NCI-H82 treated with DMSO at 0.1 percent for 48 hours (cell line): ENCODE measurements around the gene FSTL4.
A peak's percentile ranks its signal among the peaks of the same experiment; 100 is the strongest.

Experiments
- DNase-seq: peaks from one replicate; lab custom pipeline; 2025; ENCODE audit not compliant: unreplicated experiment; lab: John Stamatoyannopoulos, UW

FSTL4 gene

DNA sequence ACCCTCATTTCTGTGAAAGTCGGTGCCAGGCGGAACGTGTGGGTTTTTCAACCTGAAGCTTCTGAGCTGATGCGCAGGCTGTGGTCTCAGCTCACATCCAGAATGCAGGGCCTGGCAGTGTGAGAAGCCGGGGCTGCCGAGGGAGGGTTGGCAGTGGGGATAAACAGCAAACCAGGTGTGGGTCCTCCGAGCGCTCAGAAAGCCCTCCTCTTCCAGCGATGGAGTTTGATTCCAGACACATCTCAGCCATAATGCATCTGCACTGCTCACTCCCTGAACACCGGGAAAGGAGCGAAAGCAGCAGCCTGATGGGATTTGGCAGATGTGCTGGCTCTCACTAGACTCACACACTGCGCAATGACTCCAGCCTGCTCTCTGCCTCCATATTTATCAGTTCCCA is 280.4 kb downstream of the FSTL4 start:
- no peak for DNase-seq

DNA sequence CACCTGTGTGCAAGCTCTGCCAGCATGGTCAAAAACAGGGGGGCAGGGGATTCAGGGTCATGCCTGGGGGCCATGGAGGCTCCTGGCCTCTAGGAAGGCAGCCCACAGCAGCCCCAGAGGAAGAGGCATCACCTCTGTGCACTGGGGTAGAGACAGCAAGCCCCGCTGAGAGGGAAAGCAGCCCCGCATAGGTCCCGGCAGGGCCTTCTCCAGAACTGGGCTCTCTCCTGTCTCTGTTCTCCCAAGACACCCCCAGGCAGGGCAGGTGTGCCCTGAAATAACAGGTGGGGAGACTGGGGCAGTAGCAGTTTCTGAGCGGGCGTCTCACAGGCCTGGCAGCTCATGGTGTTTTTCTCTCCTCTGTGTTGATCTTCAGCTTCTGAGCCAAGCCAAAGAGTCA is 281.4 kb downstream of the FSTL4 start:
- DNase-seq, result no peak

- no peak for DNase-seq
Observed at GRCh38 chr5:133328800-133329199, 283.5 kb downstream of the FSTL4 start.

DNA sequence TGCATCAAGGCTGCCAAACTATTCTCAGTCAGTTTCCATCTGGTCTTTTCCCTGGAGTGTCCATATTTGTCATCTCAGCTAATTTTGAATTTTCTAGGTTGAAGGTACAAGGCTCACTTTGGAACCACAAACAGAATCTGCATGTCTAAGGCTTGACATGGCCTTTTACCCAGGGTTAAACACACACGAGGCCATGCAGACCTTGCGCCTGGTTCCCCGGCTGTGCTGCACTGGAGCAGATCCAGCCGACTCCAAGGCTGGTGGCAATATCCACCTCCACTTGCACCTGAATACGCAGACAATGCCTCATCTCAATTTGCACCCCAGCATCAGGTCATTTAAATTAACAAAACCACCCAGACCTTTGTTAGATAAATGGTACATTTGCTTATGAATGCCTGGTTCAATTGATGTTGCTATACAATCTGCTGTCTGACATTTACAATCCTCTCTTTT is 284.4 kb downstream of the FSTL4 start:
- no peak for DNase-seq

DNA sequence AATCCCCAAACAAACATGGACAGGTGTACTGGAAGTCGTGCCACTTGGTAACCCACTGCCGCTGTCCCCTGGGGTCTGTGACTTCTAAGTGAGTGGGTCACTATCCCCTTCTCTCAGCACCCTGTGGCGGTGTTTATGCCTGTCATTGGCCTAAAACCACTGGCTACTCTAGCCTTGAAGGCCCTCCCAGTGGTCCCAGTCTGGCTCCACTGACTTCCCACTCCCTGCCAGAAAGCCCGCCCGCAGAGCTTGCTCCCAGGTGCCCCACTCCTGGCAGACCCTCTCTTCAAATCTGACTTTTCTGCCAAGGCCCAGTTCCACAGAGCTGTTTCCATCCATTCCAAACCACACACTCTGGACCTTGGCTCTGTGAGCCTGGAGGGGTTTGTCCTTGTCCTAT is 286.0 kb downstream of the FSTL4 start:
- DNase-seq, result no peak

DNA sequence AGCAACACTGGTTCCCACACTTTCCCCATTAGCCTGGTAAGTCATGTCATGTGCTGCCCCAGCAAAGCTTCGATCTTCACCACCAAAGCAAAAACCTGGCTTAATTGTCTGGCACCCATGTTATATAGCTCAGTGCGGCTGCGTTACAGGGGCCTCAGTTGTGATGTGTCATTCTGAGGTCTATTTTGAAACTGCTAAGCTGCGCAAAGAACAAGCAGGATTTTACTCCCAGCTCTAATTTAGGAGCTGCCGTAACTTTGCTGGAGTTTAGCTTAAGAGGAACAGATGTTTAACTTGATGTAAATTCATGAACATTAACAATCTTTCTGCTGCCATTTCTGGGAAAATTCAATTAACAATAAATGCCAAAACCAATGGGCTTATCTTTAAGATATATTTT is 286.5 kb downstream of the FSTL4 start:
- DNase-seq, result no peak

DNA sequence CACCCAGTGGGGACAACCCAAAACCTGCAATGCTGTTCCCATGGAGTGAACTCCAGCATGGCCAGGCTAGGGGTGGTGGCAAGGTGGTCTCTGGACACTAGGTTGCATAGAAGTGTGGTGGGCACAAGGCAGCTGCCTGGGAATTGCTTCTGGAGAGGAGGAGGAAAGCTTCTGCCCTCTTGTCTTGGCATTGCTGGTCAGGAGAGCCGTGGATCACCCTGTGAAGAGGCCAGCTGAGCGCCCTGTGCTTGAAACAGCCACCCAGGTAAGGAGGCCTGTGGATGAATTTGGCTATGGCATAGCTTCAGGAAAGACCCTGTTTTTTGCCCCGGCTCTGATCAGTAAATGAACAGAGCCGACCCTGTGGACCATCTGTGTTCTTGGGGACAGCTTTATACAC is 287.4 kb downstream of the FSTL4 start:
- DNase-seq, result no peak

- DNase-seq, result no peak
Observed at GRCh38 chr5:133323494-133324457, 288.6 kb downstream of the FSTL4 start.

DNA sequence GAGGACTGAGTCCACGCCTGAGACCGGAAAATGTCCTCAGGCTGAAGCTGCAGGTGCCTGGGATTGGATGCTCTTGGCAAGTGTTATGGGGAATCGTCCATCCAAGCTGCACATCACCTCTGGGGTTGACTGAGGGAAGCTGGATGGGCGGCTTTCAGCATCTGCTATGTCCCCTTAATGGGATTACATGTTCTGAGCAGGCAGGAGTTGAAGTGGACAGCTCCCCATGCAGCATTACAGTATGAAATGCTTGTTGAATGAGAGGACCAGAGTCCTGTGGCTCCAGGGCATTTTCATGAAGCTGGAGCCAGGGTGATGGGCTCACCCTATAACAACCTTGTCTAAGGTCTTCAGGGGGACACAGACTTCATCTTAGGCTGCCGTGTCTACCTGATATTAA is 289.6 kb downstream of the FSTL4 start:
- peak; percentile 52 for DNase-seq

GRCh38 chr5:133321833-133322420 is 290.4 kb downstream of the FSTL4 start:
- DNase-seq, result no peak

DNA sequence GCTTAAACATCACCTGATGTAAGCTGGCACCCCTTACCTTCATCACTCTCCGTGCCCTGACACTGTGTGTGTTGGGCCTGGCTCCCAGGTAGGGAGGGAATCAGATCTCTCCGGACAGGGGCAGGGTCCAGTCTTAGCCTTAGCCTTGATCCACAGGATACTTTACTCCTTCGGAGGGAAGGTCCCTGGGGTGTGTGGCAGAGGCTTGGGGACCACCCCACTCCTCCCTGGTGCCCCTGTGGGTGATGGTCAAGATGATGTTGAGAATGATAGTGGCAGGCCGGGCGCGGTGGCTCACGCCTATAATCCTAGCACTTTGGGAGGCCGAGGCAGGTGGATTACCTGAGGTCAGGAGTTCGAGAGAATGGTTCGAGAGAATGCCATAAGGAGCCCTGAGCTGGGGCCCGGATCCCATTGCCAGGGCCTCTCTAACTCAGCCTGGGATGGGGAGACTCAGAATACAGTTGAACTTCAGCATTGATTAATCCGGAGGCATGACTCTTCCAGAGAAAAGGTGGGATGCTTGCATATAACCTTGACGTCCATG is 291.0 kb downstream of the FSTL4 start:
- no peak for DNase-seq

- no peak for DNase-seq
Observed at GRCh38 chr5:133319905-133320520, 292.3 kb downstream of the FSTL4 start.

DNA sequence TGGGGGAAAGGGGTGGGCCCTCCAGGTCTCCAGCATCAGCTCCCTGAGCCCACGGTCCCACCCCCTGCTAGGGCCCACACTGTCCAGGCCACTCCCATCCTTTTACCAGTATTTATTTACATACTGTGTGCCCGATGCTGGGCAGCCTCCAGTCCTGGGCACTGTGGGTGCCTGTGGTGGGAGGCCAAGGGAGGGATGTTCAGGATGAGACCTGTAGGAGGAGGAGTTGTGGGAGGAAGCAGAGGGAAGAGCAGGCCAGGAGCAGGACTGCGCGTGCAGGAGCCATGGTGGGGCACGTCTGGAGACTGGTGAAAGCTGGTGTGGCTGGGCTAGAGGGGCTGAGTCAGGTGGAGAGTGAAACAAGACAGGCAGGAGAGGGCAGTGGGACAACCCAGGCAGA is 293.1 kb downstream of the FSTL4 start:
- no peak for DNase-seq

- DNase-seq, result no peak
Observed at GRCh38 chr5:133317558-133317957, 294.8 kb downstream of the FSTL4 start.

DNA sequence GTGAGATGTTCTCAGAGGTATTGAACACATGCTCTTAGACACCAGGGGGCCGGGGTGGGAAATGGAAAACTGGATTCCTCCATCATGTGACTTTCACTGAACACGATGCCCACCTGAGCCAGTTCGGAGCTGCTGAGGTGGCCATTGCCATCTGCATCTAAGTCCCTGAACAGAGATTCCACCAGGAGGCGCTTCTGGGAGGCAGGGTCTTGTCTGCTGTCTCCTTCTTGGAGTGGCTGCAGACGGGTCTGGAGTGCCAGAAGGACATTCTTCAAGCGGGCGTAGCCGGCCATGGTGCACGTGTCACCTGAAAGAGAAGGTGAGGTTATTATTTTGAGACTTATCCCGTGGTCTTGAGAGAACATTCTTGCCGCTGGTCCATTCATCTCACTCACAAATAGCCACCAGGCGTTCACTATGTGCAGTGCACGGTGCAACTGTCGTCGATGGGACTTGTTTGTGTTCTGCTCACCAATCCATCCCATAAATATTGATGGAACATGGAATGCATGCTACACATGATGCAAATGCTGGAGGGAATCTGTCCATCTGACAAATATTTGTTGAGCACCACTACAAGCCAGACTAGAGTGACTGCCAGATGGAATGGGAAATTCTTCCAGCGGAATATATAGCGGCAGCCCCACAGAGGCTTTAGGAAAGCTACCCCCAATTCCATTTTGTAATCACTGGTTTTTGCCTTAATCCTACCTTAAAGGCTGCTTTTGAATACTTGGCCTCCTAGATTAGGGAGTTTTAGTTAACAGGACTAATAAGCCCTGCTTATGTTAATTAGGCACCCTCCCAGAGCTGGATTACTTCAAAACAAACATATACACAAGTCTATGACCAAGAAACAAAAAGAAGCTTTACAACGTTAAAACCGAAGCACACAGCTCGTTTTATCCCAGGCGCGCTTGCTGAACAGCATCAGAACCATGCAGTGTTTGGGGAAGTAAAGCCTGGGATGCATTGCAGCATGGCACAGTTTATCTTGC is 295.7 kb downstream of the FSTL4 start:
- DNase-seq, result no peak

DNA sequence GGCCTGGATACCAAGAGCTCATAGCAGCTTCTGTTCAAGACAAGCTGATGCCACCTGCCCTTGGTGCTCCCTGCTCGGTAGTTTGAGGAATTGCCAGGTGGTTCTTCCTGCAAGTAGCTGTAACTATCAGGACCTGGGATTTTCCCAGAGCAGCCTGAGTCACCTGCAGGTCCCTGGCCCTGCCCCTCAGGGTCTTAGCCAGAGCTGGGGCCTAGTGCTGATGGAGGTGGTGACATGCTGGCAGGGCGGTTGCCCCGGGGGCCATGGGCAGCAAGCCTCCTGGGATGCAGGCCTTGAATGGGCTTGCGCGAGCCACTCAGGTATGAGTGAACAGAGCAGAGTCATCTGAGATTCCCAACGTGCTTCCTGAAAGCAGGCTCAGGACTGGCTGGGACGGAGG is 298.3 kb downstream of the FSTL4 start:
- DNase-seq, result no peak

DNA sequence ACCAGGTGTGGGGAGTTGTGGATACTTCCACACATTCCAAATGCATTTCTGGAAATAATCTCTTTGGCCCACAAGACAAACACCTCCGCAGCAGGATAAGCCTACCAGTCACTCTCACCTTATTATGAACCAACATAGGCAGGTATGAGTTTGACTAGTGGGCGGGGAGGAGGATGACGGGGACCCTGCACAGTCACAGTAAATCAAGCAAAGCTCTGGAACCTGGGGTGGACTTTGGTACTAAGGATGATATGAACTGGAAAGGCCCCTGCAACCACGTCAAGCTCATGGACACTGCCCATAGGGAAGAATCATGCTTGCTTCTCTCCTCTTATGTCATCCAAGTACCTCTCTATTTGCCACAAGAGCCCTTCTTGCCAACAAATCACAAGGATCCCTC is 301.2 kb downstream of the FSTL4 start:
- no peak for DNase-seq

GRCh38 chr5:133309984-133310621 is 302.2 kb downstream of the FSTL4 start:
- no peak for DNase-seq

DNA sequence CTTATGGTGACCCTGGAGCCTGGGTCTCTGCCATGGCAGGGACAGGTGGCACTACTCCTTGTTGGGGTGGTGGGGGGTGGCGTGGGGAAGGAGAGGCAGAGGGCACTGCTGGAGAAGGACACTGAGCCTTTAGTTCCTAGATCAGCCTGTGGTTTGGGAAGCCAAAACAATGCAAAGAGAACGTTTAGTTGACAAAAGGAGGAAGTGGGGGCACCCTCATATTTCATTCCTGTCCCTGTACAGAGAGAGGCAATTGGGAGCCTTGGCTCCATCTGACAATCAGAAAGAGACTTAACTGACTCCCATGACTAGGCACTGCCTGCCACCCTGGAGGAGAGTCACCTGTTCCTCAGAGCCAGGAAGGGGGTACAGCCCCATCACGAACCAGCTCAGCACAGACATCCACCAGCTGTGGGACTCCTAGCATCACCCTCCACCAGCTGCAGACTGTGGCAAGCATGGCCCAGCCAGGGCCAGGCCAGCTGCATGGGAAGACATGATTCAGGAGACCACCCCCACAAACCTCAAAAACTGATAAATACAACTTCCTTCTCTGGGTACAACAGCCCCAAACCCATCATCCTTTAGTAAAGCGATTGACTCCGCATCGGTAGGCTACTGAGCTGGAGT is 303.1 kb downstream of the FSTL4 start:
- DNase-seq, result no peak

DNA sequence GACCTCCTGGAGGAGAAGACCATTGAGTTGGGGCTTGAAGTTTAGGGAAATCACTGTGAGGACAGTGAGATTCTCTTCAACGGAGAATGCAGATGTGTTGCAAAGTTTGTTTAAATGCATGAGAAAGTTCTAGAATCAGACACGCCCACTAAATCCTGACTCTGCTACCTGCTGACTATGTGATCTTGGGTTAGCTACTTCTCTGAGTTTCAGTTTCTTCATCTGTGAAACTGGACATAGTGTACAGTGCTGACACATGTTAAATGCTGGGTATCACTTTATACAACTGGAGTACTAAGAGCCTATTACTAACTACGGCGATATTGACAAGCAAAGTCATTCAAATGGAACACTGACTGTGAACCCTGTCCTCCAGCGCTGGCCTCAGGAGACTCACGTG is 305.1 kb downstream of the FSTL4 start:
- no peak for DNase-seq
